Transverse colon (tissue), 4 donors: ENCODE measurements around the gene XYLT1. TPM values are rescaled to one million over a fixed set of nuclear protein-coding genes. Genes with fewer than 3 reads are reported as not detected.
A peak's percentile ranks its signal among the peaks of the same experiment; 100 is the strongest.

Experiments used
- DNase-seq: peaks from one replicate; pipeline ENCODE4 v3.0.0-alpha.2; 2019
- H3K27ac ChIP-seq, 4 donors: fragments of 200-600 bp; sonication (generic); 2 replicates each; pipeline ENCODE4 v1.5.1; 2016 to 2018; ENCODE audit warnings: inconsistent platforms in 4 of 4
- H3K27me3 ChIP-seq: fragments of 200-600 bp; sonication (generic); 2 replicates; pipeline ENCODE4 v1.5.1; 2017; ENCODE audit warnings: inconsistent platforms
- H3K36me3 ChIP-seq, 4 donors: fragments of 200-600 bp; sonication (generic); 2 replicates each; pipeline ENCODE4 v1.5.1; 2017 to 2019; ENCODE audit warnings: inconsistent platforms in 4 of 4
- H3K4me1 ChIP-seq, 4 donors: fragments of 200-600 bp; sonication (generic); 2 replicates each; pipeline ENCODE4 v1.5.1; 2017 to 2020; ENCODE audit warnings: inconsistent platforms in 4 of 4
- H3K4me3 ChIP-seq, 4 donors: fragments of 200-600 bp; sonication (generic); 1 replicate in 1 of 4; 2 replicates in 3 of 4; pipeline versions ENCODE4 v1.5.1 to v1.6.1; 2017 to 2019; ENCODE audit warnings: inconsistent platforms in 4 of 4
- H3K9me3 ChIP-seq, 2 donors: fragments of 200-600 bp; sonication (generic); 2 replicates each; pipeline ENCODE4 v1.5.1; 2017 to 2019; ENCODE audit warnings: inconsistent platforms in 2 of 2
- EP300 ChIP-seq: sonication (generic); formaldehyde crosslinking; IDR thresholded peaks from one replicate; pipeline ENCODE4 v1.6.1; 2017; ENCODE audit warnings: antibody characterized with exemption, low read depth
- POLR2A ChIP-seq: fragments of 450-650 bp; IDR thresholded peaks from one replicate; pipeline ENCODE4 v1.6.1; 2016; ENCODE audit warnings: antibody characterized with exemption, mild to moderate bottlenecking, moderate library complexity
- POLR2AphosphoS5 ChIP-seq, 3 donors: sonication (generic); formaldehyde crosslinking; IDR thresholded peaks; one replicate each; pipeline ENCODE4 v1.6.1; 2016; ENCODE audit warnings: antibody characterized with exemption in 3 of 3
- WGBS, 2 donors: methylation state at CpG; one replicate each; pipeline ENCODE4 v1.1.5; 2018; ENCODE audit warnings: low coverage in 1 of 2; 5-methylcytosine and 5-hydroxymethylcytosine counted together
- in situ Hi-C, 4 donors: fragments of 200-750 bp; cut with MboI; loops; one replicate each; pipeline versions ENCODE4 v1.15.0 to v1.15.1; 2017; ENCODE audit warnings: low sequenced_read_pairs in 3 of 4, low pct_ligation_motif_present in 1 of 4, low pct_unique_long_range_greater_than_20kb in 1 of 4
- intact Hi-C: fragments of 100-400 bp; cut with DNase I; formaldehyde crosslinking; loops from one replicate; pipeline ENCODE4 v1.15.1; 2023; ENCODE audit warnings: low total_unique reads
- total RNA-seq, 4 donors: library from RNA; depleted of rRNA; stranded (reverse); fragments of >200 nt; gene quantifications; one replicate each; pipeline ENCODE4 v1.1.0, GENCODE V29; 2016
- TF ChIP-seq, protein P1 (sequence below), 5 experiments: fragments of 200-600 bp in 3 of 5; fragments of 450-650 bp in 2 of 5; sonication (generic) in 3 of 5; IDR thresholded peaks; 1 replicate in 2 of 5; 2 replicates in 3 of 5; pipeline ENCODE4 v1.5.1; 2016 to 2017; ENCODE audit warnings: antibody characterized with exemption in 5 of 5, inconsistent platforms in 3 of 5, mild to moderate bottlenecking in 2 of 5, moderate library complexity in 1 of 5

Gene XYLT1
- total RNA-seq, 4 donors from 2014 or later: 22.3 to 44.6 (median 39.4) TPM

GRCh38 chr16:17409894-17410293 lies 60.9 kb downstream of the XYLT1 start:
- Histone ChIP-seq H3K4me3 (no peak overlapping the region), H3K27me3 (no peaks in the 10 kb centered on the region), H3K27ac (no peak overlapping the region), H3K36me3 (no peaks in the 10 kb centered on the region), H3K9me3 (no peaks in the 10 kb centered on the region), H3K4me1 (peaks cover 0 to 7% (median 1%) of the 10 kb centered on the region in 4 donors)
- 95 to 100% methylated on average over 1 to 3 of the region's 3 CpGs for WGBS, 2 donors
- intact Hi-C loops (loop anchor here (10.0 kb wide), 1 partner anchor 55 kb away; no protein-coding TSS in a partner anchor), in situ Hi-C loops (no loop called here)
- DNase-seq: no peak
- TF ChIP-seq POLR2A (no peak), EP300 (no peak), POLR2AphosphoS5 (IDR thresholded peaks at IDR 0.05) (no peak)
- TF ChIP-seq, protein P1, sequence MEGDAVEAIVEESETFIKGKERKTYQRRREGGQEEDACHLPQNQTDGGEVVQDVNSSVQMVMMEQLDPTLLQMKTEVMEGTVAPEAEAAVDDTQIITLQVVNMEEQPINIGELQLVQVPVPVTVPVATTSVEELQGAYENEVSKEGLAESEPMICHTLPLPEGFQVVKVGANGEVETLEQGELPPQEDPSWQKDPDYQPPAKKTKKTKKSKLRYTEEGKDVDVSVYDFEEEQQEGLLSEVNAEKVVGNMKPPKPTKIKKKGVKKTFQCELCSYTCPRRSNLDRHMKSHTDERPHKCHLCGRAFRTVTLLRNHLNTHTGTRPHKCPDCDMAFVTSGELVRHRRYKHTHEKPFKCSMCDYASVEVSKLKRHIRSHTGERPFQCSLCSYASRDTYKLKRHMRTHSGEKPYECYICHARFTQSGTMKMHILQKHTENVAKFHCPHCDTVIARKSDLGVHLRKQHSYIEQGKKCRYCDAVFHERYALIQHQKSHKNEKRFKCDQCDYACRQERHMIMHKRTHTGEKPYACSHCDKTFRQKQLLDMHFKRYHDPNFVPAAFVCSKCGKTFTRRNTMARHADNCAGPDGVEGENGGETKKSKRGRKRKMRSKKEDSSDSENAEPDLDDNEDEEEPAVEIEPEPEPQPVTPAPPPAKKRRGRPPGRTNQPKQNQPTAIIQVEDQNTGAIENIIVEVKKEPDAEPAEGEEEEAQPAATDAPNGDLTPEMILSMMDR (IDR thresholded peaks at IDR 0.05): no peak

GRCh38 chr16:17408955-17409441 lies 61.8 kb downstream of the XYLT1 start:
- 64 to 76% methylated on average over 7 of the region's 7 CpGs for WGBS, 2 donors

DNA sequence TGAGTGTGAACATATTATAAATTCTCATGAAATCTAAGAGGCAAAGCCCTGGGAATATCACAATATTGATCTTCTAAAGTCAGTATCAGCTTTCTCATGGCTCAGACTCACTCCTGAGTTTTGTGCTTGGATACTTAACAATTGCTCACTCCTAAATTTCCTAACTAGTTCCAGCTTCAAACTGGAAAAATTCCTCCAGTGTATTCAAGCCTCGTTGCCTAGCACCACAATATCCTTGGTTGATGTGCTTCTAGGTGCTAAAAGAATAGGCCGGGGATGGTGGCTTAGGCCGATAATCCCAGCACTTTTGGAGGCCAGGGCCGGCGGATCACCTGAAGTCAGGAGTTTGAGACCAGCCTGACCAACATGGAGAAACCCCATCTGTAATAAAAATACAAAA lies 62.5 kb downstream of the XYLT1 start:
- TF ChIP-seq EP300 (no peak), POLR2A (no peak), POLR2AphosphoS5 (IDR thresholded peaks at IDR 0.05) (no peak)
- TF ChIP-seq, protein P1 (IDR thresholded peaks at IDR 0.05): no peak
- no peaks in the 10 kb centered on the region for H3K36me3 ChIP-seq
- no peaks in the 10 kb centered on the region for H3K27me3 ChIP-seq
- H3K4me1 ChIP-seq: peaks cover 0 to 15% (median 5%) of the 10 kb centered on the region in 4 donors
- intact Hi-C loops: no loop called here
- in situ Hi-C loops: no loop called here
- WGBS, 2 donors: 97 to 100% methylated on average over 4 to 5 of the region's 5 CpGs
- no peaks in the 10 kb centered on the region for H3K9me3 ChIP-seq
- DNase-seq: no peak
- H3K4me3 ChIP-seq: no peak overlapping the region
- peak overlapping the region in 2 of 4 donors; percentile 39 to 41 for H3K27ac ChIP-seq

More at GRCh38 chr16:17408955-17409441, 61.8 kb downstream of the XYLT1 start:
- in situ Hi-C loops: no loop called here
- H3K27ac ChIP-seq: peak overlapping the region in 2 of 4 donors; percentile 39 to 41
- peaks cover 0 to 15% (median 5%) of the 10 kb centered on the region in 4 donors for H3K4me1 ChIP-seq
- DNase-seq: no peak
- H3K27me3 ChIP-seq: no peaks in the 10 kb centered on the region
- TF ChIP-seq POLR2A (no peak), EP300 (no peak), POLR2AphosphoS5 (IDR thresholded peaks at IDR 0.05) (no peak)
- TF ChIP-seq, protein P1 (IDR thresholded peaks at IDR 0.05): no peak
- H3K4me3 ChIP-seq: no peak overlapping the region
- H3K36me3 ChIP-seq: no peaks in the 10 kb centered on the region
- no peaks in the 10 kb centered on the region for H3K9me3 ChIP-seq
- intact Hi-C loops: no loop called here

GRCh38 chr16:17407321-17407720 lies 63.4 kb downstream of the XYLT1 start:
- H3K27ac ChIP-seq: peak overlapping the region; percentile 54 to 83 (median 78)
- H3K4me1 ChIP-seq: peaks cover 0 to 15% (median 5%) of the 10 kb centered on the region in 4 donors
- H3K27me3 ChIP-seq: no peaks in the 10 kb centered on the region
- H3K9me3 ChIP-seq: no peaks in the 10 kb centered on the region
- TF ChIP-seq POLR2AphosphoS5 (IDR thresholded peaks at IDR 0.05): no peak
- no peak for TF ChIP-seq POLR2A
- TF ChIP-seq EP300: no peak
- TF ChIP-seq, protein P1 (IDR thresholded peaks at IDR 0.05): no peak
- no peak overlapping the region for H3K4me3 ChIP-seq
- intact Hi-C loops: no loop called here
- no peak for DNase-seq
- no peaks in the 10 kb centered on the region for H3K36me3 ChIP-seq
- in situ Hi-C loops: no loop called here
- WGBS, 2 donors: 99 to 100% methylated on average over 2 to 3 of the region's 3 CpGs
